GM12878 (cell line): ENCODE data around the gene EHMT2. TPM values are rescaled to one million over a fixed set of nuclear protein-coding genes. Genes with fewer than 3 reads are reported as not detected.
"Not testable (repeated sequence)": the region's sequence is repeated elsewhere in the genome, so short reads cannot be mapped to it uniquely, and the experiment has no call there.

Experiments
- ATAC-seq: fragments of 200-7000 bp; cut with Tn5 transposase; 3 replicates; pipeline ENCODE4 v1.9.1; 2020; ENCODE audit warnings: mild to moderate bottlenecking, moderate library complexity
- BruUV-seq: library from RNA; stranded (reverse); fragments of 400-500 nt; replicated peaks from 2 replicates; lab custom pipeline; 2021; lab: Mats Ljungman, UMichigan
- CTCF ChIA-PET: fragments of 300-600 bp; sonication (Branson Sonifier 250); formaldehyde crosslinking; extraction: SDS; loops from one replicate; lab custom pipeline; 2021; ENCODE audit warnings: inconsistent platforms; lab: Yijun Ruan, JAX
- POLR2A ChIA-PET: fragments of 350-600 bp; formaldehyde crosslinking; extraction: SDS; loops from one replicate; lab custom pipeline; 2021; ENCODE audit warnings: inconsistent platforms; lab: Charles Lee
- RAD21 ChIA-PET: fragments of 300-600 bp; sonication (Branson Sonifier 250); formaldehyde crosslinking; loops from one replicate; lab custom pipeline; 2023; ENCODE audit warnings: antibody characterized with exemption; ENCODE audit not compliant: unreplicated experiment; lab: Charles Lee
- SMC1A ChIA-PET: fragments of 300-600 bp; sonication (Branson Sonifier 250); formaldehyde crosslinking; loops from one replicate; lab custom pipeline; 2023; ENCODE audit not compliant: unreplicated experiment, uncharacterized antibody; lab: Charles Lee
- DNase-seq: peaks from one replicate; pipeline ENCODE4 v3.0.0-alpha.2; 2011; ENCODE audit warnings: low read depth, low spot score
- FAIRE-seq: peaks from 3 replicates; lab custom pipeline; 2011; peaks lifted over from hg19 to GRCh38; lab: Jason Lieb, UNC
- H2AFZ ChIP-seq: 2 replicates; pipeline ENCODE4 v1.6.0; 2011; ENCODE audit warnings: low read depth, low read length, control low read depth; ENCODE audit not compliant: control insufficient read depth
- H3K27ac ChIP-seq: 2 replicates; pipeline ENCODE4 v1.5.1; 2011; ENCODE audit warnings: control low read depth; ENCODE audit not compliant: control insufficient read depth, insufficient read depth
- H3K27me3 ChIP-seq, 2 experiments: replicated peaks in 1 of 2; 2 replicates each; pipeline versions ENCODE4 v1.6.0 to v1.6.1; 2011; ENCODE audit warnings: low read length in 1 of 2; ENCODE audit not compliant: control insufficient read depth in 2 of 2, insufficient read depth in 2 of 2
- H3K36me3 ChIP-seq, 2 experiments: 2 replicates each; pipeline ENCODE4 v1.5.1; 2011; ENCODE audit warnings: low read length in 1 of 2; ENCODE audit not compliant: control insufficient read depth in 2 of 2, insufficient read depth in 2 of 2
- H3K4me1 ChIP-seq: 2 replicates; pipeline ENCODE4 v1.6.1; 2011; ENCODE audit warnings: mild to moderate bottlenecking, low read length, moderate library complexity, mixed read lengths; ENCODE audit not compliant: control insufficient read depth, insufficient read depth
- H3K4me2 ChIP-seq: 2 replicates; pipeline ENCODE4 v1.6.0; 2011; ENCODE audit warnings: control low read depth; ENCODE audit not compliant: control insufficient read depth, insufficient read depth
- H3K4me3 ChIP-seq: fragments of 200-600 bp; sonication (generic); 2 replicates; pipeline ENCODE4 v1.5.1; 2016
- H3K79me2 ChIP-seq: 2 replicates; pipeline ENCODE4 v1.6.0; 2011; ENCODE audit warnings: low read length; ENCODE audit not compliant: control insufficient read depth, insufficient read depth
- H3K9ac ChIP-seq: 2 replicates; pipeline ENCODE4 v1.8.0; 2011; ENCODE audit warnings: low read length, control low read depth, mixed read lengths; ENCODE audit not compliant: control insufficient read depth, insufficient read depth
- H3K9me3 ChIP-seq: replicated peaks from 3 replicates; pipeline ENCODE4 v1.5.1; 2011; ENCODE audit warnings: mild to moderate bottlenecking, low read length; ENCODE audit not compliant: control insufficient read depth, insufficient read depth
- H4K20me1 ChIP-seq: 2 replicates; pipeline ENCODE4 v1.6.0; 2011; ENCODE audit not compliant: control insufficient read depth, insufficient read depth
- DPF2 ChIP-seq: fragments of 450-650 bp; IDR thresholded peaks from 2 replicates; pipeline ENCODE4 v1.6.1; 2017; ENCODE audit warnings: mild to moderate bottlenecking
- GABPA ChIP-seq: IDR thresholded peaks from 2 replicates; pipeline ENCODE4 v1.6.1; 2014; ENCODE audit warnings: antibody characterized with exemption, low read depth, mild to moderate bottlenecking, inconsistent platforms
- POLR2AphosphoS2 ChIP-seq: IDR thresholded peaks from 2 replicates; pipeline ENCODE4 v1.6.1; 2011; ENCODE audit warnings: low read depth, mild to moderate bottlenecking, low read length, improper control_type of control experiment, moderate library complexity
- RAD51 ChIP-seq: fragments of 450-650 bp; IDR thresholded peaks from 2 replicates; pipeline ENCODE4 v1.6.1; 2016; ENCODE audit warnings: moderate library complexity, mild to moderate bottlenecking, inconsistent platforms
- ZBTB40 ChIP-seq: fragments of 450-650 bp; IDR thresholded peaks from 2 replicates; pipeline ENCODE4 v1.6.1; 2016; ENCODE audit warnings: mild to moderate bottlenecking, moderate library complexity, borderline replicate concordance
- WGBS: methylation state at CpG from one replicate; pipeline ENCODE4 v1.1.6; 2016; ENCODE audit warnings: low lambda C conversion rate; ENCODE audit not compliant: insufficient replicate concordance, insufficient coverage; ENCODE audit errors: missing lambda C conversion rate; 5-methylcytosine and 5-hydroxymethylcytosine counted together
- in situ Hi-C: fragments of 300-500 bp; cut with MboI; formaldehyde crosslinking; loops from 9 replicates; pipeline ENCODE4 v1.14.3; 2018; ENCODE audit warnings: mixed read lengths
- intact Hi-C: fragments of 100-400 bp; cut with micrococcal nuclease; formaldehyde crosslinking; loops from one replicate; pipeline ENCODE4 v1.14.2; 2022; ENCODE audit not compliant: unreplicated experiment
- polyA plus RNA-seq, 11 experiments: library from polyadenylated mRNA; depleted of rRNA in 4 of 11; unstranded in 6 of 11; stranded (reverse) in 5 of 11; fragments of >200 nt; fragmentation: Nextera tagmentation in 4 of 11; fragmentation: Illumina TruSeq in 1 of 11; extraction: Ambion mirVana in 4 of 11; extraction: Trizol in 1 of 11; gene quantifications; 1 replicate in 1 of 11; 2 replicates in 10 of 11; pipeline versions ENCODE4 v1.2.1 to v1.2.3, GENCODE V29; 2011 to 2016; ENCODE audit warnings: inconsistent platforms in 2 of 11, missing spikeins in 2 of 11, low read depth in 1 of 11
- total RNA-seq, 4 experiments: library from RNA; depleted of rRNA in 3 of 4; stranded (reverse); fragments of >200 nt in 3 of 4; fragmentation: Illumina TruSeq in 1 of 4; extraction: Trizol in 1 of 4; gene quantifications; 2 replicates each; pipeline versions ENCODE4 v1.2.1 to v1.2.3, GENCODE V29; 2013 to 2021

EHMT2 gene
- total and polyA plus RNA-seq, 10 of the 15 experiments (the other 5 are each of a cell fraction or from before 2014, with no cell fraction given): 1.7 to 53.2 (median 36.3) TPM

GRCh38 chr6:31868658-31868971, 28.9 kb downstream of the EHMT2 start:
- H3K4me1 ChIP-seq, POLR2A ChIA-PET, H3K27me3 ChIP-seq, H3K36me3 ChIP-seq, H3K4me3 ChIP-seq, in situ Hi-C loops, H3K27ac ChIP-seq, H4K20me1 ChIP-seq, BruUV-seq, intact Hi-C loops, FAIRE-seq, H3K4me2 ChIP-seq, ATAC-seq, H3K79me2 ChIP-seq, DNase-seq, H2AFZ ChIP-seq, H3K9me3 ChIP-seq, H3K9ac ChIP-seq: not testable (repeated sequence)
- SMC1A ChIA-PET: interaction anchor here (1.1 kb wide), 1 partner anchor 325 kb away, joined by 4 read pairs; no protein-coding TSS in a partner anchor
- CTCF ChIA-PET: interaction anchor here (1.4 to 1.6 kb wide), 2 partner anchors 77 kb away, joined by 3 to 5 read pairs; partner anchors contain the start of gene CFB
- RAD21 ChIA-PET: interaction anchor here (0.6 kb wide), 1 partner anchor 316 kb away, joined by 7 read pairs; no protein-coding TSS in a partner anchor
- 100% methylated on average over 1 of the region's 1 CpG for WGBS

DNA sequence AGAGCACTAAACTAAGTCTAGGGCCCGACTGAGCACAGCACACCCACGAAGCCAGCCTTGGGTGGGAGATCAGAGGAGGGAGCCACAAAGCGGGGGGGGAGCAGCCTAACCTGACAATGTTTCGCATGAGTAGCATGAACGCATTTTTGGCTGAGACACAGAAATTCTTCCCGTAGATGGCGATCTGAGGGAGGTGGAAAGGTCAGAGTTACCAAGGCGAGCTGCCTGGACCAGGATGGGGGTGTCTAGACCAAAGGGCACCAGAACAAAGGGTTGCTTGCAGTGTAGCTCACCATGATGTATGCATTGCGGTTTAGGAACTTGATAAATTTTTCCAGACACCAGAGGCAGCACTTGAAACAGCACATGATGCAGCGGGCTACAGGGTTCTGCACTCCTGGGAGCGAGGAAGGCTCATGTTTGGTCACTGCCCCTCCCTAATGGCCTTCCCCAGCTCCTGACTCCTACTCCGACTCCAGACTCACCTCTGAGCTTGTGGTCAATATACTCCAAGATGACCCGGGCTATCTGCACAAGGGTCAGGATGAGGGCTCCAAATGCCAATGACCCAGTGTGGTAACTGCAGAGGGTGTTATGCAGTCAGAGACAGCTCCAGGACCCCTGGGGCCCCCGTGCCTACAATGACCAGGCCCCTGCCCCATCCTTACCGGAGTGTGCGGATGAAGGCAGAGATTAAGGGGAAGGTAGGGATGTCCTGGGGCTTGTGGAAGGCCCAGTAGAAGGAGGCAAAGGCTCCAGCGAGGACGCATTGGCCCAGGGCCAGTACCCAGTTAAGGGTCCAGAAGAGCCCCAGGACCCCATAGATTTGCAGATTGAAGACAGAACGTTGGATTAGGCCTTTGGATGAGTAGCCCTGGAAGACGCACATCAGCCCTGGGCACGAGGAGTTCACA, 32.0 kb downstream of the EHMT2 start:
- H2AFZ ChIP-seq: no peak overlapping the region
- WGBS: 76% methylated on average over 21 of the region's 21 CpGs
- no peak for ATAC-seq
- intact Hi-C loops: no loop called here
- H3K4me1 ChIP-seq: peaks cover 11% of the 10 kb centered on the region
- in situ Hi-C loops: no loop called here
- H3K4me3 ChIP-seq: no peak overlapping the region
- ChIA-PET POLR2A (no interaction called here), RAD21 (no interaction called here), CTCF (interaction anchor here (0.8 to 1.9 kb wide), 3 partner anchors 9 to 24 kb away, joined by 3 to 8 read pairs (median 4); no protein-coding TSS in a partner anchor), SMC1A (interaction anchor here (1.9 kb wide), 1 partner anchor 95 kb away, joined by 5 read pairs; no protein-coding TSS in a partner anchor)
- no TSS peak for BruUV-seq
- no peak overlapping the region for H3K9ac ChIP-seq
- no peaks in the 10 kb centered on the region for H4K20me1 ChIP-seq
- no peaks in the 10 kb centered on the region for H3K9me3 ChIP-seq
- H3K36me3 ChIP-seq: no peaks in the 10 kb centered on the region
- H3K79me2 ChIP-seq: no peaks in the 10 kb centered on the region; the same call in 1 of the 2 replicates
- TF ChIP-seq DPF2 (no peak), RAD51 (no peak), POLR2AphosphoS2 (no peak), ZBTB40 (no peak), GABPA (no peak)
- no peak for DNase-seq
- H3K4me2 ChIP-seq: no peak overlapping the region
- no peak overlapping the region for H3K27ac ChIP-seq
- FAIRE-seq: no peak
- H3K27me3 ChIP-seq: no peaks in the 10 kb centered on the region
